HG03039 (cell line): ENCODE data around the gene ZNF423.

Experiments used
- ATAC-seq: cut with Tn5 transposase; IDR thresholded peaks from one replicate; pipeline ENCODE4 v1.9.1; 2021; ENCODE audit warnings: mild to moderate bottlenecking, moderate library complexity; ENCODE audit not compliant: unreplicated experiment

The ZNF423 gene

DNA sequence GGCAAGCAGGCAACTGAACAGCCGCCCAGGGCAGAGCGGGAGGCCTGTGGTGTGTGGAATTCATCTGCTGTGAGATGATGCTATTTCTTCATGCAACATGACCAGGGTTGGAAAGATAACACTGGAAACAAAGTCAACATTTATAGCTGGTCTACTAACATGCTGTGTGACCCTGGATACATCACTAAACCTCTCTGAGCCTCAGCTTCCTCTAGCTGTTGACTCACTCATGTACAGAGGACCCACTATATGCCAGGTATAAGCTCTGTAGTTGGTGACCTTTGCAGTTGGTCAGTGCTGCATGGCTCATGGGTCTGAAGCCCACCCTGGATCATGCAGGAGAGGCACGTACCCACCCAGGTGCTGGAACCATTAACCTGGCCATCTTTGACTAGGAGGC lies 180.9 kb downstream of the ZNF423 start:
- ATAC-seq: no peak

DNA sequence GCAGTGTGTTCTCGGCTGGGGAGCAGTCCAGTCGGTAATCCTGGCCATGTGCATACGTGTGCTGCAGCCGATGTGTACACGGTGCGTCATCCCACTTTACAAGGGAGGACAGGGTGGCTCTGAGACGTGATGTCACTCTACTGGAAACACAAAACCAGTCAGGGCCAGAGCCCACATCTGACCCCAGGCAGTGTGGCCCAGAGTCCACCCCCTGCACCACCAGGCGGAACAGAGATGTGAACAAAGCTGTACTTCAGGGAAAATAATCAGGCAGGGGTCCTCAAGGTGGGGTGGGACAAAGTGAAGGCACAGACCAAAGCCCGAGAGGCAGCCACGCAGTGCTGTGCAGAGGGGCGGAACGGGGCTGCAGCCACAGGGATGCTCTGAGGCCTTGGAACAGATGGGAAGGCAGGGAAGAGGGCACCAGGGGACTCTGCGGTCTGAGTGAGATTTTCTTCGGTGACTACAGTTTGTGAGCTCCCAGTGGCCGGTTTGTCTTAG lies 181.5 kb downstream of the ZNF423 start:
- ATAC-seq: no peak

DNA sequence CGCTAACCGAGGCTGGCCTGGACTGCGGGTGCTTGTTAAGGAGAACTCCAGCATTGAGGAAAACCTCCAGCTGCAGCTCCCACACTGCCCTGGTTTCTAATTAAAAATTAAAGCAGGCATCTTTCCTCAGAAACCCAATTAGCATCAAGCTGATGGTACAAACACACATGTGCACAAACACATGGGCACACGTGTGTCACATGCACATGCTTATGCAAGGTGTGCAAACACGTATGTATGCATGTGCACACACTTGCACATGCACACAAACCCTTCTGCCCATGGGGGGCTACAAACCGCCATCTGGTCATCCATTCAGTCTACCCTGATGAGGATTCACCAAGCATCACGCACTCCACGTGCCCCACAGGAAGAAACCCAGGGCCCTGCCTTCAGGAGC lies 182.5 kb downstream of the ZNF423 start:
- no peak for ATAC-seq

DNA sequence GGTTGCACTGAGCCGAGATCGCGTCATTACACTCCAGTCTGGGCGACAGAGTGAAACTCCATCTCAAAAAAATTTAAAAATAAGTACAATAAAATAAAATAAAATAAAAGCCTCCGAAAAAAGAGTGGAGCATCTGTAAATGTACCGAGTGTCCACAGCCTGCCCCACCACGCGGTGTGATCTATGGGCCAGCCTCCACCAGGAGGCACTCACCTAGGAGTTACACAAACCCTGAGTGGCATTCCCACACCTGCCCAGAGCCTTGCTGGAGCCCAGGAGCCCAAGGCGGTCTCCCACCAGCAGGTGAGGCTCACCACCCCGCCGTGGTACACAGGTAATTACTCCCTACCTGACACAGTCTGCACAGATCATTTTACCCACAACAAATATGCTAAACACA lies 183.2 kb downstream of the ZNF423 start:
- no peak for ATAC-seq

DNA sequence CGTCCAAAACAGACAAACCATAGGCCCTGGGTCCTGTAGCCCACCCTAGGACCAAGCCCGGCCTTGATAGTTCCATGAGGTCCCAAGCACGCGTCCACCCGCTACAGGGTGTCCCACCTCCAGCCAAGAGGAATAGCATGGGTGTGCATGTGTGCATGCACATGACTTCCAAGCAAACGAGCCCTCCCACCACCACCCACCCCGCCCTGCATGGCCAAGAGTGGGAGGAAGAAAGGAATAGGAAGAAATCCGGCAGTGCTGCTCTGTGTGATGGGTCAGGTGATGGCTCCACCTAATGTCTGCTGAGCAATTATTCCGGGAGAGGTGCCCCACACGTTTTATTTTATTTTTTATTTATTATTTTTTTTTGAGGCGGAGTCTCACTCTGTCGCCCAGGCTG lies 184.6 kb downstream of the ZNF423 start:
- ATAC-seq: no peak

DNA sequence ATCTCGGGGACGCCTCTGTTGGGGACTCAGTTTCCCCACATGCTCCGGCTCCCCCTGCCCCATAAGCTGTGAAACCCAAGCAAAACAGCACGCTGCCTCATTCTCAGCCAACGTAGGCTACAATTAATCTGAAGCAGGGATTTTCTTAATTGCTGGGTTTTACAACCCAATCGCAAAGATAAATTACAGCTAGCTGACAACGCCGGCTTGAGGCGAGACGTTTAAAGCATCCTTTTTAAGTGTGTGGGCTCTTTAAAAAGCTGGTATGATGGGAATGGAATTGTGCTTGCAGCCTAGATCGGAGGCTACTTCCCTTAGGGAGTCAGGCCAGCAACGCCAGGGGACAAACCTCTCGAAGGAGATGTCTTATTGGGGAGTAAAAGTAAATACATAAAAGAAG lies 185.3 kb downstream of the ZNF423 start:
- no peak for ATAC-seq

DNA sequence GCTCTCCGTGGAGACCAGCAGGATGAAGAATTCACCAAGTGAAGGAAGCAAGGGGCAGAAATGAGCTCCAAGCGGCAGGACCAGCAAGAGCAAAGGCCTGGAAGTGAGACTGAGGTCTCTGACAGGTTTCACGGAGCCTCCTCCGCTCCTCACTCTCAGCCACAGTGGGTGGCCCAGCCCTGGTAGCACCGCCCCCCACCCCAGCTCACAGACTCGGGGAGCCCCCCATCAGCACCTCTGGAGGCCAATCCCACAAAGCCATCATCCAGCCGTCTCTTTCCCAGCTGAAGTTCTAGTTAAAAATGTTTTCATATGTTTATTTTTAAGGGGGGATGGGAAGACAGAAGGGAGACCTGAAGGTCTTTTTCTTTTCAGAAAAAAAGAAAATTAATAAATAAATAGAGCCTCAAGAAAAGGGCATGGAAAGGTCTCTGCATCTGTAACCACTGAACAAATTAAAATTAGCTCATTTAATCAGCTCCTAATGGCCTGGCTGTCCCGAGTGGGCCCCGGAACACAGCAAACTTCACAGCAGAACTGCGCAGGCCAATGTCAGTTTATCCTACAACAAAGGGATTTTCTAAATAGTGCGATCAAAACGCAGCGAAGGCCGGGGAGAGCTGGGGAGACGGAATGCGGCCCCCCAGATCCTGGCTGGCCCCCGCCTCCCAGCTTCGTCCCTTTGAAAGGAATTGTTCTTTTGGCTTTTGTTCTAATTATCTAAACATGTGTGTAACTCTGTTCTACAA lies 190.3 kb downstream of the ZNF423 start:
- no peak for ATAC-seq

DNA sequence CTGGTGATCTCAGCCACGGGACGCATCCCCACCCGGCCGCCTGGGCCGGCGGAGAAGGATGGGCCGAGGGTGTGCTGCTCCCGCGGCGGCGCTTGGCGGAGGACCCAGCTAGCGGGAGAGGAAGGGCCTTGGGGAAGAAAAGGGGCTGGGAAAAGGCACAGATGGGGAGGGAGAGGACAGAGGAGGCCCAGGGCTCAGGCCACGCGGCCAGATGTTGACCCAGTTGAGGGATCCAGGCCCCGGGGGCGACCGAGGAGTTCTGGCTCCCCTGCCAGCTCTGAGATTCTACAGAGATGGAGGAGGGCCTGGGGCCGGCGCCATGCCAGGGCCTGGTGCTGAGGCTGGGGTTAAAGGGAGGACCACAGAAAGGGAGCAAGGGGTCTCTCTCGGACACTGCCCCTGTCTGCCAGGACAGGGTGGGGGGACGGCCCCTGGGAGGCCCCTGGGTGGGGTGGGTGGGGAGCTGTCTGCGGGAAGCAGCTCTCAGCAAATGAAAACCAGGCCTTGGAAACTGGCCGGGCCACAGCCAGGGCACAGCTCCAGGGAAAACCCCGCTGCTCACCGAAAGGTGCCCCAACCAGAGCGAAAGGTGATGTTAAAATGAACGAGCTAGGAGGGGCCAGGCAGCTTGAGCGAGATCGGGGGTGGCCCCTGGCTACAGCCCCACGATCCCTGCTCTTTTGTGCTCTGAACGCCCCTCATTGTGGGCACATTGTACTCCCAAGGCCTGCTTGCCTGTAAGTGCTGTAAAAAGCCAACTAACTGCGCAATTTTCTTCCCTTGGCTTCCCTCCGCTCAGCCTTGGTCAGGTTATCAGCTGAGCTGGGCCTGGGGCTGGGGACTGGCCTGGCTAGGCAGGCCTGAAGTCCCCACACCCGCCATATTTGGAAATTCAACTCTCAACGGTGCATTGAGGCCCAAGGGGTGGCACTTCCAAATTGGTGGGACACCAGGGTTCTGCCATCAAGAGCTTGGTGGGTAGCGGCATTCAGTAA lies 191.4 kb downstream of the ZNF423 start:
- ATAC-seq: no peak

DNA sequence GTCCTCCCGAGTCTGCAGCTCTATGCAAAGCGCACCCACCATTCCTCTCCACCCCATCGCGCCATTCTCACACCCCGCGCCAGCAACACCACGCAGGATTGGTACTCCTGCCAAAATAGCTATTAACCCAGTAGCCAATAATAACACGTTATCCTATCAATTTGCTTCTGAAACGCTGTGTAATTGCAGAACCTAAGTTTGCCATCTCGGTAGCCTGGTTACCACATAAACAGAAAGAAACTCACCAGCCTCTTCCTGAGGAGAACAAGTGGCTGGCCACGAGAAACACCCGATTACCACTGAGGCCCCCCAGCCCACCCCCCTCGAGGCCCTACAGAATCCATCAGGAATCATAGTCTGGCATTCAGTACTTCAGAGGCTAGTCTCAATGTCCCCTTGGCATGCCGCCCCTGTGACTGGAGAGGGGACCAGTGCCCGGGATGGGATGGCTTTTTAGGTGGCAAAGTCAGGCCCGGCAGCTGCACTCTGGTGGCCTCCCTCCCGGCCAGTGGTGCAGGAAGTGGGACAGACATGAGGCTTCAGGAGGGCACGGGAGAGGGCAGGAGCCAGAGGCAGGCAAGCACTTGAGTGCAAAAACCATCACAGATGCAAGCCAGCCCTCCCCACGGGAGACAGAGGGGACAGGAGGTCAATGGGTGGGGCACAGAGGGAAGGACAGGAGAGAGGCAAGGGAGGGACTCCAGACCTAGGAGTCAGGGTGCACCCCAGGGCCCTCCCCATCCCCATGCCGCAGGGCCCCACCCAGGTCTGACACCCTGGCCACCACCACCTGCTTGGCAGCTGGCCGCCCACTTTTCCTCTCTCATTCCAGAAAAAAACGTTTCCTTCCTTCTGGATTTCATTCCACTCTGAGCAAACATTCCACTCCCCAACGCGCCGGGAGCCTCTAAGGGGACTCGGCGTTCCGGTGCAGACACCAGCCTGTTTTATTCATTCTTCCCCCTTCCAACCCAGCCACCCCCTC lies 192.5 kb downstream of the ZNF423 start:
- no peak for ATAC-seq

DNA sequence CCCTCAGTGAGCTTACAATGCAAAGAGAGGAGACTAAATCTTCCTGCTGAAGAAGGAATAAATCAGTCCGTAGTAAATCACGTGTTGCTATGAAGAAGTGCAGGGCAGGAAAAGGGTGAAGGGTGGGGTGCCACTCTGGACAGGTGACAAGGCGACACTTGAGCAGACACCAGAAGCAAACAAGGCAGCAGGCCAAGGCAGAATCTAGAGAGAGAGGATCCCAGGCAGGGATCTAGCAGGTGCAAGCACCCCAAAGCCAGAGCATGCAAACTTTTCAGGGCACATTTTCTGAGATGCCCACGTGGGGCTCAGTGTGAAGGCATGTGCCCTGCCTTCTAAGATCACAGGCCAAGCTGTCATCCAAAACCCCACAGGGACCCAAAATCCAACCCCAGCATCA lies 193.3 kb downstream of the ZNF423 start:
- no peak for ATAC-seq

DNA sequence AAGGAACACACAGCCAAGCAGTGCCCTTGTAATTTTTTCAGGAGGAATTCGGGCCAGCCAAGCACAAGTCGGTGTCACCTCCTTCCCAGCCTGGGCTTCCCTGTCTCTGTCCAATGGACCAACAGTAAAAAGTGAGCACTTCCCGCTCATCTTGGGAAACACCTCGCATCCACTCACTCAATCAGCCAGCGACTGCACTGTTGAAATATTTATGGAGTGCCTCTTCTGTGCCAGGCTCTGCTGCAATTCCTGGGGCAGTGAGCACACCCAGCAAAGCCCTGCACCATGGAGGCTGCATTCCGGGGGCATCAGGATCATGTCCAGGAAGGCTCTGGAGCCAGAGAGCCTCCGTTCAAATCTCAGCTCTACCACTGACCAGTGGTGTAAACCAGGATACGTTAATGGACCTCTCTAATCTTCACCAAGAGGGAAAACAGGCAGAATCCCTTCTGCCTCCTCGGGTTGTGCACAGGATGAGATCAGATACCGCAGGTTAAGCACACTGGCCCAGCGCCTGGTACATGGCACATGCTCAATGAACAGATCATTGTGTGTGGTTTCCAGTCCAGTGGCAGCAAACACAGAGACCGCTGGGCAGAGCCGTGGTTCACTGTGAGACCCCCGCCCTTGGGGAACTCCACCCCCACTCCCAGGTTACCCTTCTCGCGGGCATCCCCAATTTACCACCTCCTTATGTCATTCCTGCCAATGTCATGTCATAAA lies 194.3 kb downstream of the ZNF423 start:
- no peak for ATAC-seq

DNA sequence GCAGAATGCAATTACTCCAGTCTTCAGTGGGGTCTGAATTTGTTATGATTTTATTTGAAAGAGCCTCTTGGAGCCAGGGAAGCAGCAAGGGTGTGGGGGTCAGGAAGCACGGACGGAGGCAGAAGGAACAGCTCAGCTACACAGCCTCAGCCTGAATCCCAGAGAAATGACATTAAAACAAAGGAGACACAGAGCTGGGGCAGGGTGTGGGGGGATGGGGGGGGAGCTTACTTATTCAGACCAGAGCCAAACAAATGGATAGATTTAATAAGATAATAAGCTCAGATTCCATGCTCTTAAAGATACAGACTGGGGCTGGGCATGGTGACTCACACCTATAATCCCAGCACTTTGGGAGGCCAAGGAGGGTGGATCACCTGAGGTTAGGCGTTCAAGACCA lies 195.3 kb downstream of the ZNF423 start:
- no peak for ATAC-seq

DNA sequence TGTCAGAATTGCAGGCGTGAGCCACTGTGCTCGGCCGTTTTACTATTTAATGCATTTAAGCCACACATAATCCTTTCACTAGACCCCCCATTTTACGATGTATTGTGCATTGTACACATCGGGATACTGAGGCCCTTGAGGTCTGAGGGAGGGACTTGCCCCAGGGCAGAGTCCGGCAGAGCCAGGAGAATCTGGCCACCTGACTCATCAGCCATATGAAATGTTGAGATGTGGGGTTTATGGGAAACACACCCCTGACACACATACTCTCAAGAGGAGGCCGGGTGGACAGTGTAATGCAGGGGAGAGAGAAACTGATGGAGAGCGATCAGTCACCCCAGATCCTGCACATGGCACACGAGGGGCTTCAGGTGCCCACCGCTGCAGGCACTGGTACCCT lies 196.6 kb downstream of the ZNF423 start:
- no peak for ATAC-seq

DNA sequence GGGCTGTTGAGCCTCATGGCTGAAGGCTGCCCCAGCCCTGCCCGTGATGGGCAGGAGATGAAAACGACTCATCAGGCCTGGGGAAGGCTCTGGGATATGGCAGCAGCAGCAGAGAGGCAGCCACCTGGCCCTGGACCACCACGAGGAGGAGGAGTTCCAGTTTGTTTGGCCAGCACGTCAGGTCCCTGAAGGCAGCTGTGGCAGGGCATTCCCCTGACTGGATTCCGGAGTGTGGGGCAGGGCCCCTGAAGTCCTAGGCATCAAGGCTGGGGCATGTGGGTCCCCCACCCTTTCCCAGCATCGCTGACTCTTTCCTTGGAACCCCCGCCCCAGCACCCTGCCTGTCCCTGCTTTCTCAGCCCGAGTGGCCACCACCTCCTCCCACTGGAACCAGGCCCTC lies 197.4 kb downstream of the ZNF423 start:
- ATAC-seq: no peak

DNA sequence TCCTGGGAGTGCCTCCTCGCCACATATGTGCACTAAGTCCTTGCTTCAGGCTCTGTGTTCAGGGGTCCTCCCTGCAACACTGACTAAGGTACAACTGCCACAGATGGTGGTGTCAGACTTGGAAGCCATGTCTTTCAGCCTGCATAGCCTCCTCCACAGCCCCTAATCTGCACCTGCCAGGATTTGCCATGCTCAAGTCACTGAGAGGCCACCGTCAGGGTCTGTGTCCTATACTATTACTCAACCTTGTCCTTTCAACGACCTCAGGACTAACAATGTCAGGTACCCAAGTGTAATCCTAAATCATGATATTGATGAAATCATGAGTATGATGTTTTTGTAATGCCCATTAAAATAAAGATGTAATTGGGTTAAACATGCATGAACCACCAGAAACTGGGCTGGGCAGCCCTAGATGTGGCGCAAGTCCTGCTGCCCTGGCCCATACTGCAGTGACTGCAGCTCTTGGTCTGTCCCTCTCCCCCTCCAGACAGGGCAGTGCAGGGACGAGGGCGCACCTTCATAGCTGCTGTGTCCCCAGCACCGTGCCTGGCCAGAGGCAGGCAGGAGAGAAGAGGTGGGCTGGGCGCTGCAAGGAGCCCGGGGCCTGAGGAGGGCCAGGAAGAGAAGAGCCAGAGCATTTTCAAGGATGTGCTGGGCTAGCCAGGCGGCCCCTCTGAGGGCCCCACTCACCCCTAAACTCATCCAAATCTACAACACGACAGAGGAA lies 198.0 kb downstream of the ZNF423 start:
- ATAC-seq: no peak

DNA sequence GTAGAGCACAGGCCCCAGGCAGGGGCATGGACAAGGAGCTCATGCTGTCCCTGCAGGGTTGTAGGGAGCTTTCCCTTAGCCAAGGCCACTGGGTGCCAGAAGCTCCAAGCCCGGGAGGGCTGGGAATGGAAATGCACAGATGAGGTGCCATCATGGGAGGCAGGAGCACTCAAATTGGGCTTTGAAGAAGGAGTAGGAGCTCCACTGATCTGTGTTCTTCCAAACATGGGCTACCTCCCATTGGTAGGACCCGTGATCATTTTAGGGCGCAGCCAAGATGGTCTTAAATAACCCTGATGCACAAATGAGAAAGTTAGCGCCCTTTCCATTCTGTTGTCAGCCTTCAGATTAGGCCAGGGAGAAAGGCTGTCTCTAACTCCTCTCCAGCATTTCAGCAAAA lies 201.5 kb downstream of the ZNF423 start:
- no peak for ATAC-seq

DNA sequence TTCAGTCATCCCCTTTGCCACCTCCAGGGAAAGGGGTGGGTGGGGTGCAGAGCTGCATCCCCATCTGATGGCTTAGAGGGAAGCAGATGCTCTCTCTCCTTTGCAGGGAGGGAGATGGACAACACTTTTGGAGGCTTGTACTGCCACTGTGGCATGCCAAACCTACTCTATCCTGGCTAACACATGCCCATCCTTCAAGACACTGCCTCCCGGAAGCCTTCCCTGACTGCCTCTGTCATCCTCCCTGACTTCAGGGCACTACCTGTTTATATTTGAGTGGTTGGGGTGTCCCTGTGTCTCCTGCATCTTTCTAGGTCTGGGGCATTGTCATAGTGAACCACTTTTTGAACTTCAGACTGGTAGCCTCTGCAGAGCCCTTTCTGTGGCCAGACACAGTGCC lies 202.3 kb downstream of the ZNF423 start:
- no peak for ATAC-seq

DNA sequence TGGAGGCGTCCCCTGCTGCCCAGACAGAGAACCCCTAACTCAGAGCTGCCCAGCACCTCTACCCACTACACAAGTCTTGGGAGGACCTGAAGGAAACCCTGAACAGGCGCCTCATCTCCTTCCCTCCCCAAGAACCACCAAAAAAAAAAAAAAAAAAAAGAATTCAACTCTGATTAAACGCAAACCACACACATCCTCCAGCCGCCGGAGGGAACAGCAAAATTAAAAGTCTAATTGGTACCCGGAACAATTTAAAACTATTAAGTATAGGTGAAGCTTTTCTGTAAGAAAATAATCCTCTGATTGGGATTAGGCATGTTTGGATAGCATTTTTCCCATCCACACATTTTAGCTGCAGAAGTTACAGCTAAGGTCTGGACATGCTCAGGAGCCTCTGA lies 202.7 kb downstream of the ZNF423 start:
- ATAC-seq: no peak

DNA sequence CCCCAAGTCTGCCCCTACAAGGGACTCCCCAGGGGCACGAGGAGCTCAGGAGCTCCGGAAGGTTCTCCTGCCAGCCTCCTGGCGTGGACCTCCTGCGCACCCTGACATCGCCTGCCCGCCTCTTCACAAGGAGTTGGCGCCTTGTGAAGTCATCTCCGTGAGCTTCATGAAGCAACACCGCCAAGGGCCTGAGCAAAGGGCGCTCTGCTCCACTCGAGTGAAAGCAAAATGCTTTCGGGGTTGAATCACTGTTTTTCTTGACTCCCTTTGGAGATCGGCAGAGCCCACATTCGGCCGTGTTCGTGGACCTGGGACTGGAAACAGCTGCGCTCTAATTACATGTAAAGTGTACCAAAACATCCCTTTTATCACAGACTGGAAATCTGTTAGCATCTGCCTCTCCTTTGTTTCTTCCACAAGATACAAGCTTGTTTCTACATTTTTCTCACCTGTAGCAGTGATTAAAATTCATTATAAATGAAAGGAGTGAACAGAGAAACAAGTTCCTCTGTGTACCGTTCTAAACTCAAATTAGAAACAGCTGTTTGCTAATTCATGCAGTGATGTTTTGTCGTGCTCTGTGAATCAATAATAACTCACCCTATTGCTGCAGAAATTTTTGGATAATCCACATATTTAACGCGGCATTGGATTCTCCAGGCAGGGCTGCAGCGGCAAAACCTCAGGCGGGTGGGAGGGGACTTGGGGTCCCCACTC lies 203.3 kb downstream of the ZNF423 start:
- ATAC-seq: no peak
